SK-N-SH (cell line): Measurements from ENCODE around the gene DNPH1. TPM values are rescaled to one million over a fixed set of nuclear protein-coding genes. Genes with fewer than 3 reads are reported as not detected.

Experiments
- CTCF ChIA-PET: fragments of 300-600, 350-600 bp; formaldehyde crosslinking; extraction: SDS; loops from one replicate; lab custom pipeline; 2021; lab: Yijun Ruan, JAX
- POLR2A ChIA-PET: fragments of 350-600 bp; sonication (Branson Sonifier 250); formaldehyde crosslinking; extraction: SDS; loops from one replicate; lab custom pipeline; 2020; ENCODE audit warnings: antibody characterized with exemption, inconsistent platforms; lab: Yijun Ruan, JAX
- DNase-seq: peaks from one replicate; pipeline ENCODE4 v3.0.0; 2012
- H2AFZ ChIP-seq: fragments of 200-600 bp; sonication (generic); 2 replicates; pipeline ENCODE4 v1.8.1; 2016; ENCODE audit warnings: antibody characterized with exemption, mild to moderate bottlenecking, low read depth
- H3F3A ChIP-seq: fragments of 200-600 bp; sonication (generic); replicated peaks from 2 replicates; pipeline ENCODE3; 2016; ENCODE audit warnings: antibody characterized with exemption, mild to moderate bottlenecking; ENCODE audit not compliant: insufficient read depth
- H3K27ac ChIP-seq, 2 experiments: fragments of 200-500 bp in 1 of 2; fragments of 200-600 bp in 1 of 2; sonication (Bioruptor generic) in 1 of 2; sonication (generic), shearing (Covaris generic) in 1 of 2; 2 replicates each; pipeline versions ENCODE4 v1.5.1 to v1.6.1; 2014 to 2016; ENCODE audit warnings: low read depth in 2 of 2, inconsistent platforms in 1 of 2, low read length in 1 of 2, mild to moderate bottlenecking in 1 of 2, mixed read lengths in 1 of 2
- H3K27me3 ChIP-seq: fragments of 200-600 bp; sonication (generic), shearing (Covaris generic); 2 replicates; pipeline ENCODE4 v1.6.1; 2016; ENCODE audit warnings: mixed run types; ENCODE audit not compliant: insufficient read depth
- H3K36me3 ChIP-seq, 2 experiments: fragments of 200-500 bp in 1 of 2; fragments of 200-600 bp in 1 of 2; sonication (Bioruptor generic) in 1 of 2; sonication (generic) in 1 of 2; replicated peaks in 1 of 2; 2 replicates each; pipeline versions ENCODE3 to v1.5.1; 2014 to 2016; ENCODE audit warnings: low read length in 1 of 2, mild to moderate bottlenecking in 1 of 2; ENCODE audit not compliant: insufficient read depth in 2 of 2, control insufficient read depth in 1 of 2
- H3K4me1 ChIP-seq, 2 experiments: fragments of 200-500 bp in 1 of 2; fragments of 200-600 bp in 1 of 2; sonication (Bioruptor generic) in 1 of 2; sonication (generic), shearing (Covaris generic) in 1 of 2; 2 replicates each; pipeline versions ENCODE4 v1.5.1 to v1.6.1; 2014 to 2016; ENCODE audit warnings: low read depth in 1 of 2, low read length in 1 of 2, mixed run types in 1 of 2; ENCODE audit not compliant: insufficient read depth in 2 of 2, control insufficient read depth in 1 of 2
- H3K4me2 ChIP-seq: fragments of 200-600 bp; sonication (generic), shearing (Covaris generic); 2 replicates; pipeline ENCODE4 v1.6.1; 2017; ENCODE audit warnings: mixed run types
- H3K4me3 ChIP-seq, 2 experiments: fragments of 200-500 bp in 1 of 2; fragments of 200-600 bp in 1 of 2; sonication (Bioruptor generic) in 1 of 2; sonication (generic), shearing (Covaris generic) in 1 of 2; 2 replicates each; pipeline versions ENCODE4 v1.5.1 to v1.8.1; 2014 to 2016; ENCODE audit warnings: low read depth in 2 of 2, inconsistent platforms in 1 of 2, low read length in 1 of 2, mild to moderate bottlenecking in 1 of 2, mixed read lengths in 1 of 2, moderate library complexity in 1 of 2
- H3K79me2 ChIP-seq: fragments of 200-600 bp; sonication (generic); 2 replicates; pipeline ENCODE4 v1.8.1; 2017; ENCODE audit warnings: mild to moderate bottlenecking; ENCODE audit not compliant: insufficient read depth
- H3K9ac ChIP-seq: fragments of 200-600 bp; sonication (generic); 2 replicates; pipeline ENCODE4 v1.6.1; 2017; ENCODE audit warnings: mixed run types
- H3K9me2 ChIP-seq: fragments of 200-600 bp; sonication (generic); 2 replicates; pipeline ENCODE4 v1.6.1; 2017; ENCODE audit warnings: mixed run types
- H3K9me3 ChIP-seq: fragments of 200-600 bp; sonication (generic); 2 replicates; pipeline ENCODE4 v1.6.1; 2017; ENCODE audit warnings: mixed run types, mild to moderate bottlenecking, moderate library complexity
- H4K20me1 ChIP-seq: fragments of 200-600 bp; sonication (generic); 2 replicates; pipeline ENCODE4 v1.6.1; 2017; ENCODE audit warnings: mild to moderate bottlenecking, mixed run types; ENCODE audit not compliant: insufficient read depth
- CHD2 ChIP-seq: fragments of 150-350 bp; IDR thresholded peaks from 2 replicates; pipeline ENCODE4 v1.6.1; 2018; ENCODE audit warnings: low read length; ENCODE audit not compliant: partially characterized antibody
- EP300 ChIP-seq, 2 experiments: IDR thresholded peaks; 2 replicates each; pipeline versions ENCODE4 v1.4.0 to v1.6.1; 2012; ENCODE audit warnings: borderline replicate concordance in 1 of 2, low read depth in 1 of 2, low read length in 1 of 2
- FOSL2 ChIP-seq: IDR thresholded peaks from 2 replicates; pipeline ENCODE4 v1.4.0; 2012; ENCODE audit warnings: low read depth, mild to moderate bottlenecking, moderate library complexity, borderline replicate concordance
- FOXJ3 ChIP-seq: sonication (generic); formaldehyde crosslinking; IDR thresholded peaks from 2 replicates; pipeline ENCODE4 v1.5.1; 2020; ENCODE audit warnings: mild to moderate bottlenecking, missing genetic modification reagents
- GABPA ChIP-seq: IDR thresholded peaks from 2 replicates; pipeline ENCODE4 v1.4.0; 2012; ENCODE audit warnings: low read depth, mild to moderate bottlenecking
- IRF3 ChIP-seq: fragments of 150-350 bp; IDR thresholded peaks from 2 replicates; pipeline ENCODE4 v1.6.1; 2016; ENCODE audit warnings: mild to moderate bottlenecking, low read depth, low read length
- JUND ChIP-seq: IDR thresholded peaks from 2 replicates; pipeline ENCODE4 v1.4.0; 2012
- MXI1 ChIP-seq: IDR thresholded peaks from 2 replicates; pipeline ENCODE4 v1.6.1; 2012; ENCODE audit warnings: mild to moderate bottlenecking, low read depth, low read length, improper control_type of control experiment
- NRF1 ChIP-seq: IDR thresholded peaks from 2 replicates; pipeline ENCODE4 v1.6.1; 2012; ENCODE audit warnings: low read depth, mild to moderate bottlenecking, low read length
- RAD21 ChIP-seq: IDR thresholded peaks from 2 replicates; pipeline ENCODE4 v1.6.1; 2012; ENCODE audit warnings: mild to moderate bottlenecking, low read length
- RCOR1 ChIP-seq: fragments of 150-350 bp; IDR thresholded peaks from 2 replicates; pipeline ENCODE4 v1.6.1; 2017; ENCODE audit warnings: antibody characterized with exemption, low read length
- RFX5 ChIP-seq: IDR thresholded peaks from 2 replicates; pipeline ENCODE4 v1.6.1; 2012; ENCODE audit warnings: mild to moderate bottlenecking, improper control_type of control experiment, low read length
- SMC3 ChIP-seq: IDR thresholded peaks from 2 replicates; pipeline ENCODE4 v1.6.1; 2012; ENCODE audit warnings: low read depth, low read length, improper control_type of control experiment
- TAF1 ChIP-seq: IDR thresholded peaks from 2 replicates; pipeline ENCODE4 v1.6.1; 2012; ENCODE audit warnings: low read depth, mild to moderate bottlenecking, low read length, moderate library complexity, borderline replicate concordance
- TCF12 ChIP-seq: IDR thresholded peaks from 2 replicates; pipeline ENCODE4 v1.4.0; 2012
- TEAD4 ChIP-seq: IDR thresholded peaks from 2 replicates; pipeline ENCODE4 v1.4.0; 2012; ENCODE audit warnings: mild to moderate bottlenecking, borderline replicate concordance; ENCODE audit not compliant: insufficient read depth
- USF1 ChIP-seq: IDR thresholded peaks from 2 replicates; pipeline ENCODE4 v1.4.0; 2012; ENCODE audit warnings: low read depth, borderline replicate concordance
- YY1 ChIP-seq: IDR thresholded peaks from 2 replicates; pipeline ENCODE4 v1.4.0; 2012; ENCODE audit warnings: low read depth, mild to moderate bottlenecking
- WGBS: methylation state at CpG from one replicate; pipeline ENCODE4 v1.1.6; 2017; ENCODE audit warnings: low lambda C conversion rate; 5-methylcytosine and 5-hydroxymethylcytosine counted together
- polyA plus RNA-seq, 3 experiments: library from polyadenylated mRNA; depleted of rRNA; stranded (reverse); fragments of >200 nt; gene quantifications; 2 replicates each; pipeline ENCODE4 v1.2.3, GENCODE V29; 2012
- TF ChIP-seq, protein P1 (sequence below): IDR thresholded peaks from 2 replicates; pipeline ENCODE4 v1.6.1; 2012; ENCODE audit warnings: mild to moderate bottlenecking, low read depth, low read length, moderate library complexity
- TF ChIP-seq, protein P2 (sequence below): IDR thresholded peaks from 2 replicates; pipeline ENCODE4 v1.4.0; 2012; ENCODE audit warnings: low read depth, borderline replicate concordance
- TF ChIP-seq, protein P3 (sequence below): IDR thresholded peaks from 2 replicates; pipeline ENCODE4; 2012
- TF ChIP-seq, protein P4 (sequence below): IDR thresholded peaks from 2 replicates; pipeline ENCODE4 v1.4.0; 2012; ENCODE audit warnings: low read depth

The DNPH1 gene
- 263 and 287 TPM in 2 replicates for polyA plus RNA-seq (2012; rRNA removed)
- 156 and 218 TPM in 2 replicates for polyA plus RNA-seq (2012; cell fraction: cytosol; rRNA removed)
- 107 and 171 TPM in 2 replicates for polyA plus RNA-seq (2012; cell fraction: nucleus; rRNA removed)

DNA sequence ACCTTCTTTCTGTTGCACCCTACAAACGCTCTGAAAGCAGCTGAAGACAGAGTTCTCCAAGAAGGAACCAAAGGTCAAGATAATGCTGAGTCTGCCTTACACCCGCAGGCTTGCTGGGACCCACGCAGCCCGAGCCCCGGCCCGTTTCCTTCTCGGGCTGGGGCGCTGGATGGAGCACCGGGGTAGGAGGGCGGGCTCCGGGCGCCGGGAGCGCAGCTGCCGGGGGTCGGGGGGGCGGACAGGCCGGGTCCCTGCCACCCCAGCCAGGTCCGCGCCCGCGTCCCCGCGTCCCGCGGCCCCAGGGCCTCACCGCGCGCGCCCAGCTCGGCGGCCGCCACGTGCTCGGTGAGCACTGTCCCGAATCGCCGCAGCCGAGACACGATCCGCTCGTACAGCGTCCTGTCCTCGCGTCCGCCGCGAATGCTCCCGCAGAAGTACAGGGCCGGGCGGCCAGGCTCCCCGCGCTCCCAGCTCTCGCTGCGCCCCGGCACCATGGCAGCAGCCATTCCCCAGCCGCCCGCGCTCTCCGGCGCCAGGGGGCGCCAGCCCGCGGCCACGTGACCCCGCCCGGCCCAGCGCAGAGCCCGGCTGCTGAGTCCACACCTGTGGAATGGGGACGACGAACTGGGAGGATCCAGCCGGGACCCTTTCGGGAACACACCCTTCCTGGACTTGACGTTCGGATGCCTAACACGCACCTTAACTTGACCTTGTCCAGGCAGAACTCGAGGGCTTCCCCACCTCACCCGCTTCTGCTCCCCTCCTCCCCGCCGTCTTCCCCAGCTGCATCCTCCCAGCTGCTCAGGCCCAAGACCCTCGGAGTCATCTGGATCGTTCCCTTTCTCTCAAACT, at the start of gene DNPH1:
Gene DNPH1, minus strand, starts transcription at position 531 of the 852 bp plus-strand sequence. Its CDS starts 25 bp downstream, at position 506.
- H4K20me1 ChIP-seq, result no peaks in the 10 kb centered on the region
- CTCF ChIA-PET, result interaction anchor here (0.6 to 3.0 kb wide), 61 partner anchors 8 to 278 kb away, joined by 3 to 20 read pairs (median 4); partner anchors contain the start of genes RRP36, TTBK1 and ZNF318
- 24% methylated on average over 16 of the region's 82 CpGs for WGBS
- peaks cover 0 to 3% of the 10 kb centered on the region in 2 experiments for H3K36me3 ChIP-seq
- H3K9me3 ChIP-seq, result no peaks in the 10 kb centered on the region
- POLR2A ChIA-PET, result interaction anchor here (0.6 to 1.4 kb wide), 5 partner anchors 8 to 281 kb away, joined by 3 to 5 read pairs (median 3); partner anchors contain the start of genes CUL9, LRRC73 and TTBK1
- peaks cover 5% of the 10 kb centered on the region; the same call in 1 of the 2 replicates for H3K79me2 ChIP-seq
- H3K4me1 ChIP-seq, result peaks cover 0 to 4% of the 10 kb centered on the region in 2 experiments; a peak in 1 of 4 replicates
- H3K27ac ChIP-seq, result peak within 1 kb of the TSS in 1 of 2 experiments; percentile 53; a peak in 1 of 4 replicates
- peak within 1 kb of the TSS; percentile 79 for H3K4me2 ChIP-seq
- peak within 1 kb of the TSS; percentile 72 for H3K9ac ChIP-seq
- peak within 1 kb of the TSS; percentile 81; the same call in 1 of the 2 replicates for H2AFZ ChIP-seq
- DNase-seq, result peak; percentile 95
- H3K4me3 ChIP-seq, result peak within 1 kb of the TSS; percentile 60 to 79
- H3K27me3 ChIP-seq, result peaks cover 6% of the 10 kb centered on the region; the same call in 1 of the 2 replicates
- no peaks in the 10 kb centered on the region for H3F3A ChIP-seq
- no peaks in the 10 kb centered on the region for H3K9me2 ChIP-seq
- TF ChIP-seq RCOR1, result 0 out of 2 replicates have a peak, but pooled peaks have one; percentile 14
- TF ChIP-seq RFX5, result no peak
- peak; percentile 83 for TF ChIP-seq YY1
- no peak; a peak in 1 of 4 replicates for TF ChIP-seq EP300 (IDR thresholded peaks at IDR 0.05; ENCODE audit: borderline replicate concordance in 1 of 2, low read depth in 1 of 2, low read length in 1 of 2)
- TF ChIP-seq, protein P1, sequence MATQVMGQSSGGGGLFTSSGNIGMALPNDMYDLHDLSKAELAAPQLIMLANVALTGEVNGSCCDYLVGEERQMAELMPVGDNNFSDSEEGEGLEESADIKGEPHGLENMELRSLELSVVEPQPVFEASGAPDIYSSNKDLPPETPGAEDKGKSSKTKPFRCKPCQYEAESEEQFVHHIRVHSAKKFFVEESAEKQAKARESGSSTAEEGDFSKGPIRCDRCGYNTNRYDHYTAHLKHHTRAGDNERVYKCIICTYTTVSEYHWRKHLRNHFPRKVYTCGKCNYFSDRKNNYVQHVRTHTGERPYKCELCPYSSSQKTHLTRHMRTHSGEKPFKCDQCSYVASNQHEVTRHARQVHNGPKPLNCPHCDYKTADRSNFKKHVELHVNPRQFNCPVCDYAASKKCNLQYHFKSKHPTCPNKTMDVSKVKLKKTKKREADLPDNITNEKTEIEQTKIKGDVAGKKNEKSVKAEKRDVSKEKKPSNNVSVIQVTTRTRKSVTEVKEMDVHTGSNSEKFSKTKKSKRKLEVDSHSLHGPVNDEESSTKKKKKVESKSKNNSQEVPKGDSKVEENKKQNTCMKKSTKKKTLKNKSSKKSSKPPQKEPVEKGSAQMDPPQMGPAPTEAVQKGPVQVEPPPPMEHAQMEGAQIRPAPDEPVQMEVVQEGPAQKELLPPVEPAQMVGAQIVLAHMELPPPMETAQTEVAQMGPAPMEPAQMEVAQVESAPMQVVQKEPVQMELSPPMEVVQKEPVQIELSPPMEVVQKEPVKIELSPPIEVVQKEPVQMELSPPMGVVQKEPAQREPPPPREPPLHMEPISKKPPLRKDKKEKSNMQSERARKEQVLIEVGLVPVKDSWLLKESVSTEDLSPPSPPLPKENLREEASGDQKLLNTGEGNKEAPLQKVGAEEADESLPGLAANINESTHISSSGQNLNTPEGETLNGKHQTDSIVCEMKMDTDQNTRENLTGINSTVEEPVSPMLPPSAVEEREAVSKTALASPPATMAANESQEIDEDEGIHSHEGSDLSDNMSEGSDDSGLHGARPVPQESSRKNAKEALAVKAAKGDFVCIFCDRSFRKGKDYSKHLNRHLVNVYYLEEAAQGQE, result no peak
- peak; percentile 55 for TF ChIP-seq RAD21
- no peak for TF ChIP-seq FOSL2
- TF ChIP-seq USF1, result peak; percentile 96
- no peak for TF ChIP-seq TEAD4
- TF ChIP-seq NRF1, result no peak
- TF ChIP-seq, protein P2, sequence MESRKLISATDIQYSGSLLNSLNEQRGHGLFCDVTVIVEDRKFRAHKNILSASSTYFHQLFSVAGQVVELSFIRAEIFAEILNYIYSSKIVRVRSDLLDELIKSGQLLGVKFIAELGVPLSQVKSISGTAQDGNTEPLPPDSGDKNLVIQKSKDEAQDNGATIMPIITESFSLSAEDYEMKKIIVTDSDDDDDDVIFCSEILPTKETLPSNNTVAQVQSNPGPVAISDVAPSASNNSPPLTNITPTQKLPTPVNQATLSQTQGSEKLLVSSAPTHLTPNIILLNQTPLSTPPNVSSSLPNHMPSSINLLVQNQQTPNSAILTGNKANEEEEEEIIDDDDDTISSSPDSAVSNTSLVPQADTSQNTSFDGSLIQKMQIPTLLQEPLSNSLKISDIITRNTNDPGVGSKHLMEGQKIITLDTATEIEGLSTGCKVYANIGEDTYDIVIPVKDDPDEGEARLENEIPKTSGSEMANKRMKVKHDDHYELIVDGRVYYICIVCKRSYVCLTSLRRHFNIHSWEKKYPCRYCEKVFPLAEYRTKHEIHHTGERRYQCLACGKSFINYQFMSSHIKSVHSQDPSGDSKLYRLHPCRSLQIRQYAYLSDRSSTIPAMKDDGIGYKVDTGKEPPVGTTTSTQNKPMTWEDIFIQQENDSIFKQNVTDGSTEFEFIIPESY, result no peak
- no peak for TF ChIP-seq JUND
- TF ChIP-seq CHD2, result no peak
- no peak for TF ChIP-seq GABPA
- TF ChIP-seq TCF12, result no peak
- TF ChIP-seq TAF1, result peak; percentile 61
- peak; percentile 81 for TF ChIP-seq MXI1
- TF ChIP-seq IRF3, result no peak
- no peak for TF ChIP-seq FOXJ3 (CRISPR knock-in tag)
- TF ChIP-seq, protein P3, sequence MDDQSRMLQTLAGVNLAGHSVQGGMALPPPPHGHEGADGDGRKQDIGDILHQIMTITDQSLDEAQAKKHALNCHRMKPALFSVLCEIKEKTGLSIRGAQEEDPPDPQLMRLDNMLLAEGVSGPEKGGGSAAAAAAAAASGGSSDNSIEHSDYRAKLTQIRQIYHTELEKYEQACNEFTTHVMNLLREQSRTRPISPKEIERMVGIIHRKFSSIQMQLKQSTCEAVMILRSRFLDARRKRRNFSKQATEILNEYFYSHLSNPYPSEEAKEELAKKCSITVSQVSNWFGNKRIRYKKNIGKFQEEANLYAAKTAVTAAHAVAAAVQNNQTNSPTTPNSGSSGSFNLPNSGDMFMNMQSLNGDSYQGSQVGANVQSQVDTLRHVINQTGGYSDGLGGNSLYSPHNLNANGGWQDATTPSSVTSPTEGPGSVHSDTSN, result no peak
- TF ChIP-seq, protein P4, sequence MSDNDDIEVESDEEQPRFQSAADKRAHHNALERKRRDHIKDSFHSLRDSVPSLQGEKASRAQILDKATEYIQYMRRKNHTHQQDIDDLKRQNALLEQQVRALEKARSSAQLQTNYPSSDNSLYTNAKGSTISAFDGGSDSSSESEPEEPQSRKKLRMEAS, result peak; percentile 86; the same call in 1 of the 2 replicates
- peak; percentile 57 for TF ChIP-seq SMC3
